IMR-90 (cell line): ENCODE data around the gene CAST. TPM values are rescaled to one million over a fixed set of nuclear protein-coding genes. Genes with fewer than 3 reads are reported as not detected.
A peak's percentile ranks its signal among the peaks of the same experiment; 100 is the strongest.

Experiments
- ATAC-seq: fragments of 200-7000 bp; cut with Tn5 transposase; 2 replicates; pipeline ENCODE4 v1.9.1; 2020; ENCODE audit warnings: low read depth, mild to moderate bottlenecking, moderate library complexity
- BruUV-seq: library from RNA; stranded (reverse); fragments of 400-500 nt; replicated peaks from 2 replicates; lab custom pipeline; 2021; lab: Mats Ljungman, UMichigan
- CTCF ChIA-PET: fragments of 300-600 bp; formaldehyde crosslinking; extraction: SDS; loops from one replicate; lab custom pipeline; 2021; ENCODE audit warnings: antibody characterized with exemption; lab: Yijun Ruan, JAX
- POLR2A ChIA-PET: fragments of 300-600 bp; sonication (Branson Sonifier 250); formaldehyde crosslinking; loops from one replicate; lab custom pipeline; 2022; ENCODE audit warnings: antibody characterized with exemption; ENCODE audit not compliant: unreplicated experiment; lab: Charles Lee
- DNase-seq: peaks from one replicate; pipeline ENCODE4 v3.0.0; 2013
- H2AFZ ChIP-seq: replicated peaks from 2 replicates; pipeline ENCODE3; 2013; ENCODE audit warnings: low read length, mild to moderate bottlenecking; ENCODE audit not compliant: poor library complexity
- H2AK5ac ChIP-seq: 2 replicates; pipeline ENCODE4 v1.6.1; 2013; ENCODE audit warnings: low read depth, low read length, inconsistent platforms
- H2AK9ac ChIP-seq: replicated peaks from 2 replicates; pipeline ENCODE3; 2013; ENCODE audit warnings: mild to moderate bottlenecking, low read depth, low read length, moderate library complexity; ENCODE audit not compliant: poor library complexity
- H2BK120ac ChIP-seq: 2 replicates; pipeline ENCODE4 v1.6.1; 2013; ENCODE audit warnings: low read depth, low read length, inconsistent platforms
- H2BK15ac ChIP-seq: 3 replicates; pipeline ENCODE4 v1.6.1; 2013; ENCODE audit warnings: low read depth, low read length, inconsistent platforms
- H2BK20ac ChIP-seq: 2 replicates; pipeline ENCODE4 v1.6.1; 2013; ENCODE audit warnings: low read depth, mild to moderate bottlenecking, inconsistent platforms, low read length, moderate library complexity
- H2BK5ac ChIP-seq: 2 replicates; pipeline ENCODE4 v1.6.1; 2013; ENCODE audit warnings: mild to moderate bottlenecking, low read depth, low read length, inconsistent platforms; ENCODE audit not compliant: poor library complexity, severe bottlenecking
- H3K14ac ChIP-seq: replicated peaks from 2 replicates; pipeline ENCODE4 v1.6.1; 2013; ENCODE audit warnings: low read depth, low read length, inconsistent platforms
- H3K18ac ChIP-seq: 2 replicates; pipeline ENCODE4 v1.6.1; 2013; ENCODE audit warnings: low read depth, low read length, control low read depth
- H3K23ac ChIP-seq: 2 replicates; pipeline ENCODE4 v1.6.1; 2013; ENCODE audit warnings: low read depth, low read length, inconsistent platforms
- H3K27ac ChIP-seq: 2 replicates; pipeline ENCODE4 v1.5.1; 2013; ENCODE audit warnings: mild to moderate bottlenecking, control low read depth, low read length; ENCODE audit not compliant: insufficient read depth
- H3K27me3 ChIP-seq: 2 replicates; pipeline ENCODE4 v1.6.1; 2013; ENCODE audit warnings: low read length; ENCODE audit not compliant: control insufficient read depth, insufficient read depth
- H3K36me3 ChIP-seq: 2 replicates; pipeline ENCODE4 v1.6.1; 2013; ENCODE audit warnings: low read length, mixed read lengths; ENCODE audit not compliant: control insufficient read depth, insufficient read depth
- H3K4ac ChIP-seq: 2 replicates; pipeline ENCODE4 v1.6.1; 2013; ENCODE audit warnings: low read depth, low read length, inconsistent platforms
- H3K4me1 ChIP-seq: 2 replicates; pipeline ENCODE4 v1.6.1; 2013; ENCODE audit warnings: low read length, mixed read lengths; ENCODE audit not compliant: control insufficient read depth, insufficient read depth
- H3K4me2 ChIP-seq: 2 replicates; pipeline ENCODE4 v1.6.1; 2013; ENCODE audit warnings: low read depth, mild to moderate bottlenecking, control low read depth, low read length, moderate library complexity
- H3K4me3 ChIP-seq: 2 replicates; pipeline ENCODE4 v1.5.1; 2013; ENCODE audit warnings: low read depth, mild to moderate bottlenecking, control low read depth, low read length, moderate library complexity; ENCODE audit not compliant: insufficient read depth
- H3K56ac ChIP-seq: 2 replicates; pipeline ENCODE4 v1.6.1; 2013; ENCODE audit warnings: low read length, inconsistent platforms; ENCODE audit not compliant: insufficient read depth; ENCODE audit errors: extremely low read depth
- H3K79me1 ChIP-seq, 2 experiments: 2 replicates each; pipeline ENCODE4 v1.6.1; 2013; ENCODE audit warnings: low read length in 2 of 2, inconsistent platforms in 1 of 2, low read depth in 1 of 2
- H3K9ac ChIP-seq: 2 replicates; pipeline ENCODE4 v1.6.1; 2013; ENCODE audit warnings: low read depth, low read length, control low read depth
- H3K9me1 ChIP-seq: 2 replicates; pipeline ENCODE4 v1.6.1; 2013; ENCODE audit warnings: low read length, inconsistent platforms; ENCODE audit not compliant: insufficient read depth
- H3K9me3 ChIP-seq: 2 replicates; pipeline ENCODE4 v1.6.1; 2013; ENCODE audit warnings: low read length; ENCODE audit not compliant: control insufficient read depth, insufficient read depth
- H4K20me1 ChIP-seq: 2 replicates; pipeline ENCODE4 v1.6.1; 2013; ENCODE audit warnings: low read length, inconsistent platforms; ENCODE audit not compliant: insufficient read depth
- H4K5ac ChIP-seq: 2 replicates; pipeline ENCODE4 v1.6.1; 2013; ENCODE audit warnings: mild to moderate bottlenecking, low read depth, low read length, control low read depth
- H4K8ac ChIP-seq, 2 experiments: 2 replicates each; pipeline ENCODE4 v1.6.1; 2013; ENCODE audit warnings: low read depth in 2 of 2, low read length in 2 of 2, control low read depth in 1 of 2, inconsistent platforms in 1 of 2
- H4K91ac ChIP-seq: 2 replicates; pipeline ENCODE4 v1.6.1; 2013; ENCODE audit warnings: low read depth, low read length, inconsistent platforms; ENCODE audit not compliant: insufficient read depth
- POLR2A ChIP-seq: IDR thresholded peaks from 2 replicates; pipeline ENCODE4 v1.6.1; 2012; ENCODE audit warnings: mild to moderate bottlenecking, low read depth, low read length
- RFX5 ChIP-seq: IDR thresholded peaks from 2 replicates; pipeline ENCODE4 v1.8.0; 2012; ENCODE audit warnings: low read depth, mild to moderate bottlenecking, low read length, moderate library complexity
- WGBS, 2 experiments: methylation state at CpG; one replicate each; pipeline versions ENCODE4 v1.1.5 to v1.1.7; 2013; ENCODE audit warnings: missing lambda C conversion rate in 2 of 2; ENCODE audit not compliant: insufficient read length in 1 of 2; ENCODE audit errors: extremely low coverage in 2 of 2; 5-methylcytosine and 5-hydroxymethylcytosine counted together
- dilution Hi-C: fragments of 300-500 bp; cut with HindIII; formaldehyde crosslinking; loops from one replicate; pipeline ENCODE4 v1.14.3; 2018; ENCODE audit warnings: low sequenced_read_pairs; ENCODE audit not compliant: unreplicated experiment
- in situ Hi-C: fragments of 300-500 bp; cut with MboI; formaldehyde crosslinking; loops from 3 replicates; pipeline ENCODE4 v1.14.3; 2019; ENCODE audit warnings: low sequenced_read_pairs, inconsistent platforms, mixed read lengths
- intact Hi-C: fragments of 100-400 bp; cut with micrococcal nuclease; formaldehyde crosslinking; loops from 2 replicates; pipeline ENCODE4 v1.10.0; 2022
- polyA plus RNA-seq, 3 experiments: library from polyadenylated mRNA; depleted of rRNA; stranded (reverse); fragments of >200 nt; gene quantifications; 2 replicates each; pipeline ENCODE4 v1.2.3, GENCODE V29; 2012; ENCODE audit warnings: low replicate concordance in 1 of 3
- total RNA-seq: library from RNA; depleted of rRNA; stranded (reverse); fragments of >200 nt; gene quantifications from 2 replicates; pipeline ENCODE4 v1.2.3, GENCODE V29; 2012

CAST gene
- total and polyA plus RNA-seq, 2 of the 4 experiments (the other 2 are of a cell fraction): 91.3 to 128 TPM

GRCh38 chr5:96808541-96808828 lies 146.3 kb downstream of the CAST start:
- Histone ChIP-seq H2BK120ac (peak overlapping the region; percentile 91), H3K9me1 (no peaks in the 10 kb centered on the region), H3K27ac (peak overlapping the region; percentile 24), H4K8ac (peak overlapping the region; percentile 72 to 97), H2AK9ac (peak overlapping the region; percentile 84), H3K14ac (peak overlapping the region; percentile 93), H3K4me2 (peak overlapping the region; percentile 83), H2BK15ac (peak overlapping the region; percentile 82; the same call in 2 of the 3 replicates), H3K27me3 (no peaks in the 10 kb centered on the region), H2AFZ (peak overlapping the region; percentile 96), H3K4me1 (no peaks in the 10 kb centered on the region), H2BK20ac (peak overlapping the region; percentile 91), H3K56ac (peak overlapping the region; percentile 73; the same call in 1 of the 2 replicates), H3K36me3 (no peaks in the 10 kb centered on the region; the same call in 1 of the 2 replicates), H3K4ac (peak overlapping the region; percentile 92), H3K4me3 (peak overlapping the region; percentile 42), H2AK5ac (peak overlapping the region; percentile 77; the same call in 1 of the 2 replicates), H3K23ac (peak overlapping the region; percentile 89; the same call in 1 of the 2 replicates), H4K5ac (peak overlapping the region; percentile 86), H2BK5ac (peak overlapping the region; percentile 80), H3K18ac (peak overlapping the region; percentile 62), H3K79me1 (peaks cover 12 to 23% of the 10 kb centered on the region in 2 experiments; a peak in 3 of 4 replicates), H3K9ac (peak overlapping the region; percentile 56; the same call in 1 of the 2 replicates), H4K91ac (peak overlapping the region; percentile 79), H3K9me3 (no peaks in the 10 kb centered on the region), H4K20me1 (no peaks in the 10 kb centered on the region)
- dilution Hi-C loops (no loop called here), intact Hi-C loops (loop anchor here (1.0 kb wide), 1 partner anchor 127 kb away; no protein-coding TSS in a partner anchor), in situ Hi-C loops (no loop called here)
- WGBS, 2 experiments: no CpG with 5 or more reads among the region's 2 CpGs
- TF ChIP-seq POLR2A (peak; percentile 50; the same call in 1 of the 2 replicates), RFX5 (no peak)
- POLR2A ChIA-PET: interaction anchor here (0.6 to 1.5 kb wide), 3 partner anchors 12 to 53 kb away, joined by 3 to 6 read pairs (median 3); no protein-coding TSS in a partner anchor
- CTCF ChIA-PET: interaction anchor here (0.7 to 1.0 kb wide), 2 partner anchors 19 to 61 kb away, joined by 3 to 5 read pairs; no protein-coding TSS in a partner anchor
- ATAC-seq: no peak
- no TSS peak for BruUV-seq
- DNase-seq: no peak
